HFFc6 (cell line): Measurements from ENCODE around the gene EPHA4. TPM values are rescaled to one million over a fixed set of nuclear protein-coding genes. Genes with fewer than 3 reads are reported as not detected.

Experiments used
- DNase-seq: peaks from one replicate; pipeline ENCODE4 v3.0.0-alpha.2; 2018
- H3K27ac Mint-ChIP-seq: 2 replicates; pipeline ENCODE4 v1.8.0; 2020; ENCODE audit warnings: mild to moderate bottlenecking, mixed read lengths
- H3K27me3 Mint-ChIP-seq: 2 replicates; pipeline ENCODE4 v1.8.0; 2021; ENCODE audit warnings: mild to moderate bottlenecking, moderate library complexity, mixed read lengths; ENCODE audit not compliant: insufficient read depth
- H3K36me3 Mint-ChIP-seq: 2 replicates; pipeline ENCODE4 v1.8.0; 2021; ENCODE audit warnings: low read depth, mixed read lengths
- H3K4me1 Mint-ChIP-seq: 2 replicates; pipeline ENCODE4 v1.8.0; 2020; ENCODE audit warnings: low read depth, mixed read lengths
- H3K4me3 Mint-ChIP-seq: 2 replicates; pipeline ENCODE4 v1.8.0; 2020; ENCODE audit warnings: mild to moderate bottlenecking, moderate library complexity, mixed read lengths
- H3K9me3 Mint-ChIP-seq: 2 replicates; pipeline ENCODE4 v1.8.0; 2020; ENCODE audit warnings: mild to moderate bottlenecking, mixed read lengths
- total RNA-seq, 6 experiments: library from RNA; stranded (reverse); fragmentation: NEBNext Ultra II Directional; extraction: Animal tissue kit (Norgen Biotek cat#: 25700); gene quantifications; 2 replicates in 1 of 6; 3 replicates in 5 of 6; pipeline ENCODE4 v1.2.3, GENCODE V29; 2021
- TF ChIP-seq, protein P1 (sequence below): fragments of 200-600 bp; sonication (generic); IDR thresholded peaks from 2 replicates; pipeline ENCODE4 v1.5.0; 2021; ENCODE audit warnings: antibody characterized with exemption, mild to moderate bottlenecking

The EPHA4 gene
- total RNA-seq, 6 experiments from 2014 or later = 41.4 to 65.3 (median 51.9) TPM

DNA sequence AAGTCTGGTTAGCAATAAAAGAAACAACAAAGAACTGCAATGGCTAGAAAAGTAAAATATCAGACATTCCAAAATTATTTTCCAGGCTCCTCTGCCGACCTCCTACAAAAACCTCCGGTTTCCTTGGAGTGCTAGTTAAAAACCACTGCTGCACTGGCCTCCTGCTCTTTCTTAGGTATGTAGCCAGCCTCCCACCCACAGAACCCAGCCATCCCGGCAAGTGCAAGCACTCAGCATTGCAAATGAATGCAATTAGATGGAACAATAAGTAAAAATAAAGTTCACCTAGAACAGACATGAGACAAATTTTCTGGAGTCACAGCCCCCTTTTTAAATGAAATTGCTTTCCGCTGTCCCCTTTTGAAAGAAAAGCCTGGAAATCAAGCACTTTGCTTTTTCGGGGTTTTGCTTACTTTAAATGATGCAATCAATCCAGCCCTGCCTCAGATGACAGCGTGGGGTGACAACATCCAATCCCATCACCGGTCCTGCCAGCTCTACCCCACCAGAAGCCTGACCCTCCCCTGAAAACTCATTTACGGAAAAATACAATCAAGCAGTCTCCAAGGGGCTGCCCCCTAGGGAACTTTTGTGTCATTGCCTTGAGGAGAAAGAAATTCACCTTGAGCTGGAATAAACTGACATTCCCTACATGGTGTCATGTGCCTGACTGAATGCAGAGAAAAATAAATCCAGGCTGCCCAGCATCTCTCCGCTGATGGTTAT, 199.8 kb downstream of the EPHA4 start:
- Mint-ChIP-seq H3K4me3 (no peak overlapping the region; the same call in 1 of the 2 replicates), H3K36me3 (no peaks in the 10 kb centered on the region), H3K4me1 (peaks cover 13% of the 10 kb centered on the region; the same call in 1 of the 2 replicates), H3K27ac (no peak overlapping the region), H3K27me3 (peaks cover 11% of the 10 kb centered on the region), H3K9me3 (no peaks in the 10 kb centered on the region)
- DNase-seq = no peak
- TF ChIP-seq, protein P1, sequence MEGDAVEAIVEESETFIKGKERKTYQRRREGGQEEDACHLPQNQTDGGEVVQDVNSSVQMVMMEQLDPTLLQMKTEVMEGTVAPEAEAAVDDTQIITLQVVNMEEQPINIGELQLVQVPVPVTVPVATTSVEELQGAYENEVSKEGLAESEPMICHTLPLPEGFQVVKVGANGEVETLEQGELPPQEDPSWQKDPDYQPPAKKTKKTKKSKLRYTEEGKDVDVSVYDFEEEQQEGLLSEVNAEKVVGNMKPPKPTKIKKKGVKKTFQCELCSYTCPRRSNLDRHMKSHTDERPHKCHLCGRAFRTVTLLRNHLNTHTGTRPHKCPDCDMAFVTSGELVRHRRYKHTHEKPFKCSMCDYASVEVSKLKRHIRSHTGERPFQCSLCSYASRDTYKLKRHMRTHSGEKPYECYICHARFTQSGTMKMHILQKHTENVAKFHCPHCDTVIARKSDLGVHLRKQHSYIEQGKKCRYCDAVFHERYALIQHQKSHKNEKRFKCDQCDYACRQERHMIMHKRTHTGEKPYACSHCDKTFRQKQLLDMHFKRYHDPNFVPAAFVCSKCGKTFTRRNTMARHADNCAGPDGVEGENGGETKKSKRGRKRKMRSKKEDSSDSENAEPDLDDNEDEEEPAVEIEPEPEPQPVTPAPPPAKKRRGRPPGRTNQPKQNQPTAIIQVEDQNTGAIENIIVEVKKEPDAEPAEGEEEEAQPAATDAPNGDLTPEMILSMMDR = peak; percentile 51

DNA sequence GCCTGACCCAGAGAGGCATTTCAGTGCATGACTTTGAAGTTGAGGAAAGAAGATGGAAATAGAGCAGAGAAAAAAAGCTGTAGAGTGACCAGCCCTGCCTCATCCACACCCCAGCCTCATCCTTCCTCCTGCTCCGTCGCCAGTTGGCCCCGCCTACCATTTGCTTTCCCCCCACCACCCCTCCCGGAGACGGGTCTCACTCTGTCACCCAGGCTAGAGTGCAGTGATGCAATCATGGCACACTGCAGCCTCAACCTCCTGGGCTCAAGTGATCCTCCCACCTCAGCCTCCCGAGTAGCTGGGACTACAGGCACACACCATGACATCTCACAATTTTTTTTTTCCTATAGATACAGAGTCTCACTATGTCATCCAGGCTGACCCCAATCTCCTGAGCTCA, 200.8 kb downstream of the EPHA4 start:
- no peak for DNase-seq
- Mint-ChIP-seq H3K4me3 (no peak overlapping the region), H3K4me1 (0 out of 2 replicates have a peak, but pooled peaks cover 6% of the 10 kb centered on the region), H3K27me3 (peaks cover 11% of the 10 kb centered on the region), H3K27ac (no peak overlapping the region), H3K36me3 (no peaks in the 10 kb centered on the region), H3K9me3 (no peaks in the 10 kb centered on the region)
- TF ChIP-seq, protein P1 = no peak

DNA sequence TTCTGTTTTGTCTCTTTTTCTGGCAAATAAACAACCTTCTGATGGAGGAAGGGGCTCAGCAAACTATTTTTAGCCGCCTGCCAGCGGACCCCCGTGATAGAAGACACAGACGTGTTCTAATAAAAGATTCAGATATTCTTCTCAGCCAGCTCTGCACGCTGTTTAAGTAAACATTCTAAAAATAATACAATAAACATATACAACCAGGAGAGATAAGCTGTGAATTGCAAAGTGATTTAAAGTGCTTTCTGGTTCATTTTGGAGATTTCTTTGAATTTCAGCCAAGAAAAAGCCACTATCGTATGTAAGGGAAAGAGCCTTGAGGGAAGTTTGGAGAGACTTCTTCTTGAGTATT, 201.3 kb downstream of the EPHA4 start:
- Mint-ChIP-seq H3K36me3 (no peaks in the 10 kb centered on the region), H3K9me3 (no peaks in the 10 kb centered on the region), H3K27me3 (peaks cover 11% of the 10 kb centered on the region), H3K4me1 (0 out of 2 replicates have a peak, but pooled peaks cover 6% of the 10 kb centered on the region), H3K4me3 (no peak overlapping the region), H3K27ac (no peak overlapping the region)
- DNase-seq = no peak
- TF ChIP-seq, protein P1 = no peak

DNA sequence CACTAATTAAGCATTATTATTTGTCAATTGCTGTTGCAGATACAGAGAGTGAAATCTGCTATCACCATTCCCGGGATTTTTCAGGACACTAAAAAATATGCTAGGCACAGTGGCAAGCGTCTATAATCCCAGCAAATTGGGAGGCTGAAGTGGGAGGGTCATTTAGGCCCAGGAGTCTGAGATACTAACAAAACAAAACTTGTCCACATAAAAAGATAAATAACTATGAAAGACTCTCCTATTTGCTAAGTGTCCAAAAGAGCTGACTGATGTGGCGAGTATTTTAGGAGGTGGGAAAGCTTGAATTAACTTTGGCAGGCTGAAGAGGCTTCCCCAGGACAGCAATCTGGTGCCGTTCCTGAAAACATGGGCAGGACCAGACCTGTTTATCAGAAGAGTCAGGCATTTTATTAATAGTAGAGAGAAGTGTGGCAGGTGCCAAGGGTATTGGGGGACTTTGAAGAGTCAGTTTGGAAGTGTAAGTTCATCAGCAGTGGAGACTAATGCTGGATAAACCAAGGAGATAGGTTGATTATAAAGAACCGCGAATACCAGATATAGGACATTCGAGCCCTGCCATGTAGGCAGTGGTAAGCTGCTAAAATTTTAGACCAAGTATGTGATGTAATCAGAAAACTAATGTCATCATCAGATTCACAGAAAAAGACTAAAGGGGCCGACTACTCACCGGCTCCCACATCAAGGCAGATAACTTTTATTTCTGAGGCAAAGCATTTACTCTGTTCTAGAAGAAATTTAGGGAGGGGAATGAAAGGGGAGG, 201.8 kb downstream of the EPHA4 start:
- peaks cover 11% of the 10 kb centered on the region for H3K27me3 Mint-ChIP-seq
- no peak for DNase-seq
- H3K36me3 Mint-ChIP-seq = no peaks in the 10 kb centered on the region
- H3K4me1 Mint-ChIP-seq = 0 out of 2 replicates have a peak, but pooled peaks cover 6% of the 10 kb centered on the region
- no peaks in the 10 kb centered on the region for H3K9me3 Mint-ChIP-seq
- H3K4me3 Mint-ChIP-seq = no peak overlapping the region
- TF ChIP-seq, protein P1 = no peak
- no peak overlapping the region for H3K27ac Mint-ChIP-seq
